IPS-NIHi7 (cell line): Measurements from ENCODE around the gene NDUFB2.
"Not testable (repeated sequence)": the region's sequence is repeated elsewhere in the genome, so short reads cannot be mapped to it uniquely, and the experiment has no call there.

Source experiments
- DNase-seq: peaks from one replicate; pipeline ENCODE4 v3.0.0; 2012; ENCODE audit warnings: mixed read lengths; ENCODE audit errors: extremely low spot score

NDUFB2 gene

DNA sequence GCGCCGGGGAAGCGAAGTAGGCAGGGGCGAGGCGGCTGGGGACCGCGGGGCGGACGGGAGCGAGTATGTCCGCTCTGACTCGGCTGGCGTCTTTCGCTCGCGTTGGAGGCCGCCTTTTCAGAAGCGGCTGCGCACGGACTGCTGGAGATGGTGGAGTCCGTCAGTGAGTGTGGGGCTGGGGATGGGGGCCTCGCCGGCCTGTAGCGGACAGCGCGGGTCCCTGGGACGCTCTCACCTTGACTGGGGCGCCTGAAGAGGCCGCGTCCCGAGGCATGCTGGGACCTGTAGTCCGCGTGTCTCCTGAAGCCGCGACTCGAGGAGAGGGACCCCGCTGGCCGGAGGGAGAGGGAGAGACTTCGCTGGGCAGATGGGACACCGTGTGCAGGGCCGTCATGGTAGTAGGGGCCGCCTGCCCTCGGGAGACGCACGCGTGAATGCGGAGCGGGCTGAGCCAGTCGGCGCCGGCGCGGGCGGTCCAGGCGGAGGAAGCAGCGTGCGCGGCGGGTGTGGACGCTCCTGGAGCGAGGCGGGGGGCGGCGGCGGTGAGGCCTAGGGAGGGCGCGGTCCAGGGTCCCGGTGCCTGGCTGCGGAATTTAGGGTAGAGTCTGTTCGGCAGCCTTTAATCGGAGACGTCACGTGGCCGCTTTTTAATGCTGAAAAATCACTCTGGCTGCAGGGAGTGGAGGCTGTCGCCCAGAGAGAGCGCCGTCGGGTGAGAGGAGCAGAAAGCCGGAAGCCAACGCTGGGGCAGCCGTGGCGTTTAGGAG lies at the start of gene NDUFB2:
Gene NDUFB2, plus strand, starts transcription at position 29 of the 767 bp plus-strand sequence. Its CDS starts 37 bp downstream, at position 66.
- peak; percentile 90 for DNase-seq

DNA sequence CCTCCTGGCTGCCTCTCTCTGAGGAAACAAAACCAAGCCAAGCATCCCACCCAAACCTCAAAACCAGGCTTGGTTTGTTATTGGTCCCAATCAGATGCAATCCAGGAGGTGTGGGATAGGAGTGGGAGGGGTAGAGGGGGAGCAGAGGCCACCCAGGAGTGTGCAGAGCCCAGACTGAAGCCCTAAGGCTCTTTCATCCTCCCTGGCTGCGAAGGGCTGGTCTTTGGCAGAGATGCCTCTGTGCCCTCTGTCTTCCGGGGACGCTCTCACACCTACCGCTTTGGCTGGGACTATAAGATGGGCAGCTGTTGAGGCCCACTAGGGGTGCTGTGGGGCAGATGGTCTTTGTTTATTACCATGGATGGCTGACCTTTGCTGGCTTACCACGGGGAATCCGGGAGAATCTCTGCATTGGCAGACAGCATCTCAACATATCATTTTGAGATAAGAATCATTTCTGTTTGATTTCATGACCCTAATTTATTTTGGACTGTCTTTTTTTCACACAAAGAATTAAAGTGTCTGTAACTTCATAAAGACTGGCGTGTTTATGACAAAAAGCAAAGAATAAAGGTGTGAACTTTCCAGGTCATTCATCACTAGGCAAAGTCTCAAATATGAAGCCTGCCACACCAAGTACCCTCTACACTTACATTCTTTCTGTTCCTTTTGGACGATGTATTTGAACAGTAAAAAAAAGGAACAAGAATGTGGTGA lies 49.4 kb upstream of the NDUFB2 start:
- peak; percentile 86 for DNase-seq

DNA sequence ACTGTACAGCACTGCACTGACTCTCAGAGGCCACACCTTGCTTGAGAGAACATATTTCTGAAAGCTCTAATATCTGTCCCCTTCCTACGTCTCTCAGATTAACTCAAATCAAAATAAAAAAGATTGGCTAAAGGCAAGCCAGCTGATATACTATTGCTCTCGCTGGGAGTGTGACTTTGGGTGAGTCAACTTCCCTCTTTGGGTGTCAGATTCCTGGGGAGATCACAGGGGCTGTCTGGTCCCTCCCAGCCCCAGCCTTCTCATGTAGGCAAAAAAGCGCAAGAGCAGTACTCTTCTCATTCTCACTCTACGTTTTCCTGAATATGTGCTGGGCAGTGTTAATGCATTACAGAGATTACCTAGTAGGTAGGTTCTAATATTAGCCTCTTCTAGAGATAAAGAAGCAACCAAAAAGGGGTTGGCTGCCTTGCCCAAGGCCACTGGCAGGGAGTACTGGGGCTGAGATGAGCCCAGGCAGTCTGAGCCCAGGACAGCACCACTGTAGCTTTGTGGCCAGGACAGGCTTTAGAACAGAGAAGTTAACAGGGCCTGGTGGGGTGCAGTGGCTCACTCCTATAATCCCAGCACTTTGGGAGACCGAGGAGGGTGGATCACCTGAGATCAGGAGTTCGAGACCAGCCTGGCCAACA lies 46.8 kb upstream of the NDUFB2 start:
- no peak for DNase-seq

DNA sequence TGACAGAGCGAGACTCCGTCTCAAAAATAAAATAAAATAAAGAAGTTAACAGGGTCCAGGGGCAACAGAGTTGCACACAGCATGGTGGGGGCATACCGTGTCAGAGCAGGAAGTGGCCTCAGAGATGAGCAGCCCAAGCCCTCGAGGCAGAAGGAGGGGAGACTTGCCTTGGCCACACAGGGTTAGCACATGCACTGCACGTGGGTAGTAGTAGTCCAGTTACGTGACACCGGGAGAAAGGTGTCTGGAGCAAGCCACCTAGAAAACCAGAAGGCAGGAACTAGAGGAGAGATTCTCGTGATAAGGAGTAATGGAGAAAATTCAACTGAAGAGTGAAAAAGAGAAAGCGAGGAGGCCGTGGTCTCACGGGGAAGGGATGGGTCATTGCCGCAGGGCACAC lies 46.1 kb upstream of the NDUFB2 start:
- no peak for DNase-seq

DNA sequence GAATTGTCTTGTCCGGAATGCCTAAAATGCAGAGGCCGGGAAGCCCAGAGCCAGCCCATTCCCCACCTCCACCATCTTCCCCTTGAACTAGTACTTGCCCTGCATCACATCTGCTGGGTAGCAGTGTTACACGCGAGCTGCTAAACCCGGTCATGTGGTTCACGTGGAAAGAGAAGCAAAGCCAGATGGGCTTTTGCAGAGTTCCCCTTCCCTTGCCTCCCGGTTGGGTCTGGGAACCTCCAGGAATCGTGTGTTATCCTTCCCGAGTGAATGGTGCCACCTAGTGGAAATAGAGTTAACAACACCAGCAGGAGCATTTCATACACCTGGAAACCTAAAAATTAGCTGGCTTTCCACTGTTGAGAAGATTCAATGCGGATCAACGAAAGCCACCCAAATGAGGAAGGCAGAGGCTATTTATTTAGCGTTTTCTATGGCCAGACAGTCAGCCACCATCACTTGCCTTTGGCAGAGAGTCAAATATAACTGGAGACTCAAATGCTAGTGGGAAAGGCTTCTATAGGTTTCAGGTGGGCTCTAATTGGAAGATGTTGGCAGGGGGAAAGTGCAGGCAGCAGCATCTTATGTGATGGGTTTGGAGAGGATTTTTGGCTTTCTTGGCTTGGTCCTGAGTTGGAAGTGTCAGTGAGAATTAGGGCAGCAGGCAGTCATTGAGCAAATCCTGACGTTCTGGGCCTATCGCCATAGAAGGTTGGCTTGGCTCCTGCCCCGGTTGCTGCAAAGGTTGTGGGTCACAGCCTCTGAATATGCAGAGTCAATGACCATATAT lies 43.0 kb upstream of the NDUFB2 start:
- peak; percentile 84 for DNase-seq

DNA sequence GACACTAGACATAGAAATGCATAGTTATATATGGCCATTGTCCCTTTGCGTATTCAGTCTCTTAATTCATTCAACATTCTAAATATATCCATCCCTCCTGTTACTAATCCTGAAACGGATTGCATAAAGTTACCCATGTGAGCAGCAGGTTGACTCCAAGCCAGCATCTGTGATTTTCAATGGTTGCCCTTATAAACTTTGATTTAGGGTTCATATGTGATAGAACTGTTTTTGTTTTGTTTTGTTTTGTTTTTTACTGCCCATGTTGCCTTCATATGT lies 42.5 kb upstream of the NDUFB2 start:
- no peak for DNase-seq

DNA sequence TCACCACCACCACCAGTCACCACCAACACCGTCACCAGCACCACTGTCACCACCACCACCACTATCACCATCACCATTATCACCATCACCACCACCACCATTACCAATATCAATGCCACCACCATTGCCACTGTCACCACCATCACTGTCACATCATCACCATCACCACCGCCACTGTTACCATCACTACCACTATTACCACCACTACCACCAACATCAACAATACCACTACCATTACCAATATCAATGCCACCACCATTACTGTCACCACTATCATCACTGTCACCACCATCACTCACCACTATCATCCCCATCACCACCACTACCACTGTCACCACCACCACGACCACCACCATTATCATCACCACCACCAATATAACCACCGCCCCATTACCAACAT lies 41.8 kb upstream of the NDUFB2 start:
- no peak for DNase-seq

DNA sequence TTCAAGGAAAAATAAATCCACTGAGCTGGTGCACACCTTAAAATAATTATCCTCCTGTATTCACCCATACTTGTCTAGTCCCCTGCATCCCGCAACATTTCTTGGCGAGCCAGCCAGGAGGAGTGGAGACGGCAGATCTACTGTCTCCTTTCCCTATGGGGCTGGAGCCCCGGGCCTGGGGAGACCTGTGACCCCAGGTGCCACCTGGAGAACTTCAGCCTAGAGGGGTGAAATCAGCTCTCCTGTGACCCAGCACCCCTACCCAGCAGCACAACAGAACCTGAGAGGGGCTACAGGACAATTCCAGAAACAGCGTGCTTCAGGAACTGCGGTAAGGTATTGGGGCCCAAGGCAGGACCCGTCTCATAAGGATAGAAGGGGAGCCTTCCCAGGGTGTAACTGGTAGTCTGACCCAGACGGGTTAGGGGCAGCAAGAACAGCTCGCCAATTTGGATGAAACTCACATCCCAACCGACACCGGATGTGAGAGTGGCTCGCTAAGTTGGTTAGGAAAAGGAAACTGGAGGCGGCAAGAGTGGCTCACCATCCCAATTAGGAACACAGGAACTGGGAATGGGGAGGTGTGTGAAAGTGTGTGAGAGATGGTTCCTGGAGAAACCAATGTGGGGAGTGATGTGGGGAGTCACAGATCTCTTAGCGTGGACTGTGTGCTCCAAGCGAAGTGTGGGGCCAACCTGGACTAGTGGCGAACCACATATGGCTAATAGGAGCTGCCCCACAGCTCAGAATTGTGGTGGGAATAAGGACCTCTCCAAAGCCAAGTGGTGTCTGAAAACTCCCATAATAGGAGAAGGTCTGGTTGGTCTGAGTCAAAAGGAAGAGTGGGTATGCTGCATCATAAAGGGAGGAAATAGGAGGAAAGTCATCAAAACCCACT lies 40.7 kb upstream of the NDUFB2 start:
- DNase-seq = no peak

DNA sequence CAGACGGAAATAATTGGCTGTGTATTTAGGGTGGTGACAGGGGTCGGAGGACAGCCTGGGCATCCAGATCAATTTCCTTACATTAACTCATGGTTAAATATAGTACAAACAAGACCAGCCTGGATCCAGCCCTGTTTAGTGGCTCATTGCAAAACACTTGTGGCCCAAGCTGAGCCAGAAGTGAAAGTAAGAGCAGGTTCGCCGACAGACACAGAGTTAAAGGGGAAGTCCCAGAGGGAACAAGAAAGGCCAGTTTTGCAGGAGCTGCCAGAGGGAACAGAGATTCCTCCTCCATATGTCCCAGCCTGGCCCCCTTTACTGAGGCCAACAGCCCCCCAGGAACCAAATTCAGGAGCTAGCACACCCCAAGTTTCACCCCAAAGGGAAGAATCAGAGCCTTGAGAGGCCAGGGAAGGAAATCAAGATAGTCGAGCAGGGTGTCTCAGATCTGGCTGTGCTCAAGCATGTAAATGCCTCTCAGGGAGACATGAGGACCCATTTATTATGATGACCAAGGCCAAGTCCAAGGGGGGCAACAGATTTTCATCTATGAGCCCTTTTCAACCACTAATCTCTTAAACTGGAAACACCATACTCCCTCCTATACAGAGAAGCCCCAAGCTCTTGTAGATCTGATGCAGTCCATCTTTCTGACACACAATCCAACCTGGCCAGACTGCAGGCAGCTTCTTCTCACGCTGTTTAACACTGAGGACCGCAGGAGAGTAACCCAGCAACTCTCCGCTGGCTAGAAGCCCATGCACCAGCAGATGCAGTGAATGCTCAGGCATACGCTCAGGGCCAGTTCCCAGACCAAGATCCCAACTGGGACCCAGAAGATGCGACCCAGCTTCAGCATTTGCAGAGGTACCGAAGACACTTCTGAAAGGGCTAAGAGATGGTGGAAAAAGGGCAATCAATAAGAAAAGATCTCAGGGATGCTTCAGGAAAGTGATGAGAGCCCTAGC lies 39.7 kb upstream of the NDUFB2 start:
- DNase-seq = no peak

DNA sequence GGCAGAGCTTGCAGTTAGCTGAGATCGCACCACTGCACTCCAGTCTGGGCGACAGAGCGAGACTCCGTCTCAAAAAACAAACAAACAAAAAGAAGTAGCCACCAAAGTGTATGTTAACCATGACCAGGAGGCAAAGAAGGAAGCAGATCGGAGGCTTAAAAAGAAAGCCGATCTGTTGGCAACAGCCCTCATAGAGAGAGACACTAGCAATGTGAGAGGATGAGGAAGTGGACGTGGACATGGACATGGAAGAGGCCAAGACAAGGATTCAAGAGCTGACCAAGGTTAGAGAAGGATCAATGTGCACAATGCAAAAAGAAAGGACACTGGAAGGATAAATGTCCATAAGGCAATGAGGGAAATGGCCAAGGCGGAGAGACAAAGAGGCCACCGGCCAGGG lies 38.6 kb upstream of the NDUFB2 start:
- no peak for DNase-seq

DNA sequence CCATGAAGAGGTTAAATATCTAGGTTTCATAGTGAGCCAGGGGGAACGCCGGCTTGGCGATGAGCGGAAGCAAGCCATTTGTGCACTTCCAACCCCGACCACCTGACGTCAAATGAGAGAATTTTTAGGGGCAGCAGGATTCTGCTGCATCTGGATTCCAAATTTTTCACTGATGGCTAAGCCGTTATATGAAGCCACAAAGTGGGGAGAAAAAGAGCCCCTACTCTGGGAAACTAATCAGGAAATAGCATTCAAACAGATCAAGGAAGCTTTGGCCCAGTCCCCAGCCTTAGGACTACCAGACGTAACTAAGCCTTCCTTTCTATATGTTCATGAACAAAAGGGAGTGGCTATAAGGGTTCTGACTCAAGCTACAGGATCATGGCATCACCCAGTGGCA lies 36.7 kb upstream of the NDUFB2 start:
- DNase-seq = no peak

DNA sequence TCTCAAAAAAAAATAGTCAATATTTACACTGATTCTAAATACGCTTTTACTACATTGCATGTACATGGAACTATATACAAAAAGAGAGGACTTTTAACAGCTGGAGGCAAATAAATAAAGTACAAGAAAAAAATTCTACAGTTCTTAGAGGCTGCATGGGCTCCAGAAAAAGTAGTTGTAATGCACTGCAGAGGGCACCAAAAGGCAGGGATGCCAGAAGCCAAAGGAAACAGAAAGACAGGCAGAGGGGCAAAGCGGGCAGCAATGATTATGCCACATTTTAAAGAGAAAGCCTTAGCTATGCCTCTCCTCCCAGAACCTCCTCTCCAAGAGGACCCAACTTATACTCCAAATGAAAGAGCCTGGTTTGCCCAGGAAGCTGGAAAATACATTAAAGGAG lies 35.4 kb upstream of the NDUFB2 start:
- DNase-seq = no peak

DNA sequence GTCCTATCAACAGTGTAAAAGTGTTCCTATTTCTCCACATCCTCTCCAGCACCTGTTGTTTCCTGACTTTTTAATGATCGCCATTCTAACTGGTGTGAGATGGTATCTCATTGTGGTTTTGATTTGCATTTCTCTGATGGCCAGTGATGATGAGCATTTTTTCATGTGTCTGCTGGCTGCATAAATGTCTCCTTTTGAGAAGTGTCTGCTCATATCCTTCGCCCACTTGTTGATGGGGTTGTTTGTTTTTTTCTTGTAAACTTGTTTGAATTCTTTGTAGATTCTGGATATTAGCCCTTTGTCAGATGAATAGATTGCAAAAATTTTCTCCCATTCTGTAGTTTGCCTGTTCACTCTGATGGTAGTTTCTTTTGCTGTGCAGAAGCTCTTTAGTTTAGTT lies 33.6 kb upstream of the NDUFB2 start:
- not testable (repeated sequence) for DNase-seq

DNA sequence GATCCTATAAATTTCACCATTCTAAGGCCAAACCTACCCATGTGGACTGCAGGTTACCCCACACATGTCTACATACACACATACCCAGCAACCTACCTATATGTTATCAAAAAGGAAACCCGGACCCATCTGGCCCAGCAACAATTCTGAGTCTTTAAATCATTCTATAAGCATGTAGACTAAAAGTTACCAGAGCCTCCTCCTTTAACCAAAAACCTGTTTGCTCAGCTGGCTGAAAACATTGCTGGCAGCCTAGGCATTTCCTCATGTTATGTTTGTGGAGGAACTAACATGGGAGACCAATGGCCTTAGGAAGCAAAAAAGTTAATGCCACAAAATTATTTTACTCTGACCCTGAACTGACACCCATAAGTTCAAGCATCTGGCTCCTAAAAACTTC lies 29.0 kb upstream of the NDUFB2 start:
- no peak for DNase-seq

DNA sequence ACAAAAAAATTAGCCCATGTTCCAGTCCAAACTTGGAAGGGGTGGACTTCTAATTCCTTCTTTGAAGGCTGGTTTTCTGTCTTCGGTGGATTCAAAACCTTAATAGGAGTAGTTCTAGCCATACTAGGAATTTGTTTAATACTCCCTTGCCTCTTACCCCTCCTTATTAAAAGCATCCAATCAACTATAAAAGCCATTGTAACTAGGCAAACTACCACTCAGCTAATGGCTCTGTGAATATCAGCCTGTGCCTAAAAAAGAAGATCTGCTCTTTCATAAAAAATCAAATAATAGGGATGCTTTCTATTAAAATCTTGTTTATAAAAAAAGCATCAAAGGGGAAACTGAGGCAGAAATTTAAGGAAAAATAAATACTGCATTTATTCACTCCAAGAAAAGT lies 27.9 kb upstream of the NDUFB2 start:
- no peak for DNase-seq

DNA sequence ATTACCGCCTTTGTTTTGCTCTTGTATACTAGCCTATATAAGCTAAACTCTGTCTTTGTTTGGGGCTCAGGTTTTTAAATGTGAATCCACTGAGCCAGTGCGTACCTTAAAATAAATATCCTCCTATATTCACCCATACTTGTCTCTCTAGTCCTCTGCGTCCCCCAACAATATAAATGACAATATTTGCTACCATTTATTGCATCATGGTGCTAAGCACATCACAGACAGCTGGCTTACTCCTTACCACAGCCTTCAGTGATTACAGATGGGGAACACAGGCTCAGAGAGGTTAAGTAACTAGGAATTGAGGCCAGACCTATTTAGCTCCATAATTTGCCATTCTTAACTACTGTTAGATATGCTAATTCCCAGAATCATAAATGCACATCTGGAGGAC lies 27.2 kb upstream of the NDUFB2 start:
- no peak for DNase-seq

DNA sequence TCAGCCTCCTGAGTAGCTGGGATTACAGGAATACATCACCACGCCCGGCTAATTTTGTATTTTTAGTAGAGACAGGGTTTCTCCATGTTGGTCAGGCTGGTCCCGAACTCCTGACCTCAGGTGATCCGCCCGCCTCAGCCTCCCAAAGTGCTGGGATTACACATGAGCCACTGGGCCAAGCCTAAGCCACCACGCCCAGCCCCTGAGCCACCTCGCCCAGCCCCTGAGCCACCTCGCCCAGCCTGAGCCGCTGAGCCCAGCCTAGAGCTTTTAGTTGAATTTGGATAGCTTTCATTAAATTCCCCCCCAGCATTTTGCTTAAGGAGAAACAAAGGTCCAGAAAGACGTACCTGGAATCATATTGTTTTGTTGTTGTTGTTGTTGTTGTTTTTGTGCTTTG lies 26.6 kb upstream of the NDUFB2 start:
- not testable (repeated sequence) for DNase-seq

DNA sequence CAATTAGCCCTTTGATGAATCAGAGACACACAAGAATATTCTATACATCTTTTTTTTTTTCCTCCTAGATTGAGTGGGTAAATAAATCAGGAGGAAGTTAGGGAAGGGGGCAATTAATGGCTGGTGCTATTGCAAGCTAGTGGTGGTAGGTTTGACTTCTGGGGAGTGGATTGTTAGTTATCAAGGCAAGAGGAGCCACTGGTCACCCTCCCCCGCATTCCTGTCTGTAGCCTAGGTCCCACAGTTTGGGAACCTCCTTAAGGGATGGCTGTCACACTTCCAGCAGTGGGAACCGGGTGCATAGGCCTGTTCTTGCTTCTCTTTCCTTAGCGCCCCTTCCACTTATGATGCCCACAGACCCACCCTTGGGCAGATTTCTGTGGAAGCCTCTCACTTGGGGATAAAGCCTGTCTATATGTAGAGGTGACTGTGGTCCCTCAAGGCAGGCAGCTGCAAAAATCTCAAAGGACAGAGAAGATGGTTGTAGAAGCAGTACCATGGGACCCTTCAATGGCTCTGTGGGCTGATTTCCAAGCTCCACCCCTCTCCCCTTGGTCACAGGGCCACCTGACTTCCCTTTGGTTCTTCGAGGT lies 26.1 kb upstream of the NDUFB2 start:
- DNase-seq = no peak

DNA sequence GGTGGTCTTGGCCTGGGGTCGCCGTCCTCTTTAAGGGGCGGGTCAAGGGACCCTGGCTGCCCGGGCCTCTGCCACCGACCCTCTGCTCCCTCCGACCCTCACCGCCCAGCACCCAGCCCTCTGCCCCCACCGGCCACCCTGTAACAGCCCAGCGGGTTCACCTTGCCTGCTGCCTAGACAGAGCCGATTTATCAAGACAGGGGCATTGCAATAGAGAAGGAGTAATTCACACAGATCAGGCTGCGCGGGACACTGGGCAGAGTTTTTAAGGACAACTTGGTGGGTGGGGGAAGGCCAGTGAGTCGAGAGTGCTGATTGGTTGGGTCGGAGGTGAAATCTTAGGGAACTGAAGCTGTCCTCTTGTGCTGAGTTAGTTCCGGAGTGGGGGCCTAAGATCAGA lies 24.5 kb upstream of the NDUFB2 start:
- DNase-seq = no peak
